ENCODE data around the gene PDP2. TPM values are rescaled to one million over a fixed set of nuclear protein-coding genes. Genes with fewer than 3 reads are reported as not detected.

Gene PDP2, protein sequence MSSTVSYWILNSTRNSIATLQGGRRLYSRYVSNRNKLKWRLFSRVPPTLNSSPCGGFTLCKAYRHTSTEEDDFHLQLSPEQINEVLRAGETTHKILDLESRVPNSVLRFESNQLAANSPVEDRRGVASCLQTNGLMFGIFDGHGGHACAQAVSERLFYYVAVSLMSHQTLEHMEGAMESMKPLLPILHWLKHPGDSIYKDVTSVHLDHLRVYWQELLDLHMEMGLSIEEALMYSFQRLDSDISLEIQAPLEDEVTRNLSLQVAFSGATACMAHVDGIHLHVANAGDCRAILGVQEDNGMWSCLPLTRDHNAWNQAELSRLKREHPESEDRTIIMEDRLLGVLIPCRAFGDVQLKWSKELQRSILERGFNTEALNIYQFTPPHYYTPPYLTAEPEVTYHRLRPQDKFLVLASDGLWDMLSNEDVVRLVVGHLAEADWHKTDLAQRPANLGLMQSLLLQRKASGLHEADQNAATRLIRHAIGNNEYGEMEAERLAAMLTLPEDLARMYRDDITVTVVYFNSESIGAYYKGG
- 20.4 and 21.6 TPM in 2 replicates for polyA plus RNA-seq

DNA sequence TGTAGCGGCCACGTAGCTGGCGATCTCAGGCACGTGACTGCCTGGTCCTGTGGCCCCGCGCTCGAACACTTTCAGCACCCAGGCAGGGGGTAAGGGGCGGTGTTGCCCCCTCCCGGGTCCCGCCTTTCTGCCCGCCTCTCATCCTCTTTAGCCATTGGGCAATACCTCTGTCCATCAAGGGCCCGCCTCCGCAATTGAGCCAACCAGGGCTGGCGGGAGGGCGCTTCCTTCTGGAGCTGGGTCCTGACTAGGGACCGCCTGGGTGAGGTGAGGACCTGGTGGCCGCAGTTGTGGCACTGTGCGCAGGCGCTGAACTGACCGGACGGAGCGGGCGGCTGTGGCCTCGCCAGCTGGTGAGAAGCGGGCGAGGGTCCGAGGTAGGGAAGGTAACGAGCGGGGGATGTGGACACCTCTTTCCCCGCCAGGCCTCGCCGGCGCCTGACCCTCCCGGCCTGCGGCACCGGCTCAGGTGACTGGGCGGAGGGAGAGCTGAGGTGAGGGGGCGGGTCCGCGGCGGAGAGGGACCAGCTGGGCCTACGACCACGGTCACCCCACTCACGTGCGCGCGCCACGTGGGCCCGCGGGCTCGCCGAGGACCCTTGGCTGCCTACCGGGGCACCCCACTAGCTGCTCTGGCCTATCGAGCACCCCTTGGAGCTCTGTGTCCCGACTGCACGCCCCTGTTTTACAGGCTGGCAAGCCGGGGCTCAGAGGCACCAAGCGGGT, at the start of gene PDP2:
PDP2 (plus strand) TSS at position 228 of the 726 bp plus-strand sequence. CDS start 3,770 bp downstream, outside the sequence.

DNA sequence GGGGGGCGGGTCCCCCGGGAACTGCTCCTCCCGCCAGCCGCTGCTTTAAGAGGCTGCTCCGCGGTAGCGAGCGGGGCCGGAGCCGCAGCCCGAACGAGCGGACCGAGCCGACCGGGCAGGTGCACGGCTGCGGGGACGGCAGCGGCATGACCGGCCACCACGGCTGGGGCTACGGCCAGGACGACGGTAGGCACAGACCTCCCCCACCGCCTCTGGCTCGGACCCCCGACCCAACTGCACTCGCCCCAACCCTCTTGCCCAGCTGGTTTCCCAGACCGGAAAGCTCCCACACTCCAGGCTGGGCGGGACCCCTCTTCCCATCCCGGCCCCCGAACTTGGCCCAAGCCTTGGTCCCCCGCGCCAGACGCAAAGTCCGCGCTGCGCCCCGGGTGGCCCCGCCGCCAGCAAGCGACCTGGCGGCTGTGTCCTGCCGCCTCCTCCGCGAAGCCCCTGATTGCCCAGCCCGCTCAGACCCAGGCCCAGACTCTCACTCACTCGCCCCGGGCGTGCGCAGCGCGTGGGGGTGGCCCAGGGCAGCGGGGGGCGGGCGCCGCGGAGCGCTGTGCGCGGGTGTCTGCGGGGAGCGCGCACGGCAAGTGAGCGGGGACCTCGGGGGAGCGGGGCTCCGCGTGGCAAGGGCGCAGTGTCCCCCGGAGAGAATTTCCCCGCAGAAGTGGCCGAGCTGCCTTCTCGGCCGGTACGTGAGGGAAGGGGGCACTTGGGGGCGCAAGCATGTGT, 35.8 kb upstream of the PDP2 start, which contains the start of gene CA7:
CA7 (plus strand) TSS at position 73 of the 738 bp plus-strand sequence; CDS start at position 147, 74 bp downstream.

DNA sequence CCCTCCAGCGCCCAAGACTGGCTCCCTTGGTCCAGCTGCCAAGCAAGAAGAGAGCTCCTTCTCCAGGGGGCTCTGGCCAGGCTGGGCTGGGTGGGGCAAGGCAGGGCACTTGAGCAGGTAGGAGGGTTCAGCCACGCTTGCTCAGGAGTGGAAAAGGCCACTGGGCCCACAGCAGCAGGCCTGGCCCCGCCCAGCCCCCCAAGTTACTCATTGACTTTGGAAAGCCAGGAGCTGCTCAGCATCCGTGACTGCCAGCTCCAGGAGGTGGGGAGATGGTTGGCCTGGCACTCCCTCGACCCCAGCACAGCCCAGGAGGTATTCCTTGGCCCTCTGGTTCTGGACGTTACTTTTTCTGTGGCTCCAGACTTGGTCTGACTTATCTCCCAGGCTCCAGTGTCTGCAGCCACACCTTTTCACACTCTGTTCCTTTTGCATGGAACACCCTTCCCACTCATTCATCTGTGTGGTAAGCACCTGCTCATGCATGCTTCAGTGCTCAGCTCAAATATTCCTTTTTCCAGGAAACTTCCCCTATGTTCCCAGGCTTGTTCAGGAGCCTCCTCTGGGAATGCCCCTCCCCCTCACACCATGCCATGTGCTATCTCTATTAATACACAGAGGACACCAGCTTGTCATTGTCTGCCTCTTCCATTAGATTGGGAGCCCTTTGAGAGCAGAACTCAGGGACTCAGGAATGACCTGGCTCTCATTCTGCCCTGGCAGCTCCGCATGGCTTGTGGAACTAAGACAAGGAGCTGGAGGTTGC, 38.7 kb downstream of the PDP2 start, which contains the start of gene CDH16:
CDH16 (minus strand) TSS at position 83 of the 766 bp plus-strand sequence. CDS start 820 bp downstream, outside the sequence.

DNA sequence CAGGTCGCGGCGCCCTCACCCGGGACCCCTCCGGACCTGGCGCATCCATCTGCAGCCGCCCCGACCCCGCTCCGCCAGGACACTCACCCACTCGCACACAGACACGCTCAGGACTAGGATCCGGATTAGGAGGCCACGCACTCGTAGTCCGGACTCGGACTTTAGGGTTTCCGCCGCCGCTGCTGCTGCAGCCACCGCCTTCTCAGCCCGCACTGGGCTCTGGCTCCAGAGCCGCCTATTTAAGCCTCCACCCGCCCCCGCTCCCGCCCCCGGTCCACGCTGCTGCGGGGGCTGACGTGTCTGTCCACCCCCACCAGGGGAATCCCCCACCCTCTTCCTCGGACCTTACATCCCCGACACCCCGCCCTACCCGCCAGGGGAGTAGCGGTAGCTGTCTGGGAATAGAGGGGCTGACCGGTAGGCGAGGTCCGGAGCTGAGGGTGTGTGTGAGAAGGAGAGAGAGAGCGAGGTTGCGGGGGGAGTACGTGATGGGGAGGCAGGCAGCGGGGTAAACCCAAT, 45.1 kb downstream of the PDP2 start, which contains the start of gene RRAD:
RRAD (minus strand) TSS at position 214 of the 519 bp plus-strand sequence. CDS start 356 bp downstream, outside the sequence.

DNA sequence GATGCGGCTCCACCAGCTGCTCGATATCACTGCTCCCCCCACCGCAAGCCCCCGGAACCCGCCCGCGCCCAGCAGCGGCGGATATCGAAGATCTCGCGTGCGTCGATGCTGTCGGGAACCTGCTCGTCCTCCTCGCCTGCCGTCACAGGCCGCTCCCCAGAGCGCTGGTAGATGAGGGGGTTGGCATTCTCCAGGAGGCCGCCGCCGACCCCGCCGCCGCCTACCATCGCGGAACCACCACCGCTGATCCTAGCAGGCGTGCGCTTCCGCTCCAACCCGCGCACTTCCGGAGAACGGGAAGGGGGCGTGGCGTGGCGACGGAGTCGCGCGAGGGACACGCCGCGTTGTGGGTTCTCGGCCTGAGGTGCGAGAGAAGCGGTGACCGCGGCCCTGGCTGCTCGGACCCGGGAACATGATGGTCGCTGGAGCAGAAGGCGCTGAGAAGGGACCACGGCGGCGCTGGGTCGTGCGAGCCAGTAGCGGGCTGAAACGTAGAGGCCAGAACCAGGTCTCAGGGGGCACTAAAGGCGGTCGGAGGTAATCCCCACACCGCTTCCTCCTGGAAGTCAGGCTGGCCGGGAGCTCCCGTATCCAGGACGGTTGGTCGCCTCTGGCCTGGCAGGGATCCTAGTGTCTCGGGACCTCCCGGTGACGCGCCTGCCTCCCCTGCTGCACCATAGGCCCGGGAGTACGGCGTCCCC, 54.0 kb downstream of the PDP2 start, which contains the start of gene CIAO2B:
CIAO2B (minus strand) TSS at position 265 of the 701 bp plus-strand sequence; CDS start at position 227, 38 bp downstream.

GRCh38 chr16:66935314-66936011, 55.1 kb downstream of the PDP2 start, which contains the start of gene CES2:
Gene CES2, plus strand, starts transcription at chr16:66935516. Its CDS starts 120 bp downstream, at chr16:66935636.

Other genes with a start within 250 kb of the PDP2 start
- 6.6 and 12.9 TPM in 2 replicates for gene CMTM4, start 183.8 kb upstream of the PDP2 start, polyA plus RNA-seq
- 55.7 and 65.1 TPM in 2 replicates for gene DYNC1LI2, start 128.9 kb upstream of the PDP2 start, polyA plus RNA-seq
- gene TERB1, start 78.9 kb upstream of the PDP2 start, polyA plus RNA-seq: 0.34 TPM in 1 of 2 replicates, not detected in the other
- 161 and 180 TPM in 2 replicates for gene NAE1, start 49.5 kb upstream of the PDP2 start, polyA plus RNA-seq
- gene CA7, start 36.1 kb upstream of the PDP2 start, polyA plus RNA-seq: 15.9 and 38.9 TPM in 2 replicates
- not detected in 2 replicates for gene CDH16, start 38.4 kb downstream of the PDP2 start, polyA plus RNA-seq
- not detected in 2 replicates for gene RRAD, start 45.0 kb downstream of the PDP2 start, polyA plus RNA-seq
- 100 and 132 TPM in 2 replicates for gene CIAO2B, start 53.9 kb downstream of the PDP2 start, polyA plus RNA-seq
- 0.81 and 2.0 TPM in 2 replicates for gene CES2, start 55.0 kb downstream of the PDP2 start, polyA plus RNA-seq
- 0.86 and 0.90 TPM in 2 replicates for gene CES3, start 80.8 kb downstream of the PDP2 start, polyA plus RNA-seq
- gene CES4A, start 108.1 kb downstream of the PDP2 start, polyA plus RNA-seq: 2.8 and 6.0 TPM in 2 replicates
- gene CBFB, start 148.6 kb downstream of the PDP2 start, polyA plus RNA-seq: 3.7 and 7.3 TPM in 2 replicates
- gene PHAF1, start 229.4 kb downstream of the PDP2 start, polyA plus RNA-seq: 4.7 and 14.2 TPM in 2 replicates

All from Purkinje cell (primary cell).